Duodenal mucosa (tissue), 2 donors: Measurements from ENCODE around the gene ANO1.

Experiments
- H3K27ac ChIP-seq: one replicate; pipeline ENCODE4 v1.7.0; 2013; ENCODE audit warnings: low read depth, low read length
- H3K27me3 ChIP-seq, 2 donors: one replicate each; pipeline ENCODE4 v1.7.0; 2013; ENCODE audit warnings: low read length in 2 of 2, control low read depth in 1 of 2; ENCODE audit not compliant: insufficient read depth in 2 of 2, control insufficient read depth in 1 of 2
- H3K36me3 ChIP-seq, 2 donors: one replicate each; pipeline ENCODE4 v1.7.0; 2013; ENCODE audit warnings: low read length in 2 of 2, control low read depth in 1 of 2; ENCODE audit not compliant: insufficient read depth in 2 of 2, control insufficient read depth in 1 of 2
- H3K4me1 ChIP-seq, 2 donors: one replicate each; pipeline ENCODE4 v1.7.0; 2013; ENCODE audit warnings: low read length in 2 of 2, control low read depth in 1 of 2; ENCODE audit not compliant: insufficient read depth in 2 of 2, control insufficient read depth in 1 of 2
- H3K4me3 ChIP-seq, 2 donors: one replicate each; pipeline ENCODE4 v1.7.0; 2013; ENCODE audit warnings: low read length in 2 of 2, low read depth in 1 of 2
- H3K9ac ChIP-seq, 2 donors: one replicate each; pipeline ENCODE4 v1.7.0; 2013; ENCODE audit warnings: low read length in 2 of 2, low read depth in 1 of 2
- H3K9me3 ChIP-seq, 2 donors: one replicate each; pipeline ENCODE4 v1.7.0; 2013; ENCODE audit warnings: low read length in 2 of 2, control low read depth in 1 of 2; ENCODE audit not compliant: control insufficient read depth in 1 of 2

Gene ANO1

DNA sequence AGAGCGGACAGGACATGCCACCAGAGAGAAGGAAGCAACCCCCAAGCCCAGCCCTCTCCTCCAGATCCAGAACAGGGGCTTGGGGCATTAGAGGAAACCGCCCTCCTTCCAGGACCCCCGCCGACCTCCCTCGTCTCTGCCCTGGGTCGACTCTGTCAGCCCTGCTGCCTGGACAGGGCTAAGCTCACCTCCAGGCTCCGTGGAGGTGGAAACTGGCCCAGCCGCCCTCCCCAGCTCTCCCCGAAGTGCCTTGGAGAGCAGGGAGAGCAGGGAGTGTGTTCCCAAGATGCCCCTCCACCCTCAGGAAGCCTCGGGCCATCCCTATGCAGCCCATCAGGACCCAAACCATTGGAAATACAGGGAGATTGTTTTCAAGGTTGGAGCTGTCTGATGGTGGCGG is 26.8 kb downstream of the ANO1 start:
- Histone ChIP-seq H3K9ac (no peak overlapping the region), H3K27me3 (no peaks in the 10 kb centered on the region), H3K36me3 (no peaks in the 10 kb centered on the region), H3K9me3 (no peaks in the 10 kb centered on the region), H3K27ac (no peak overlapping the region), H3K4me3 (no peak overlapping the region), H3K4me1 (no peaks in the 10 kb centered on the region)

DNA sequence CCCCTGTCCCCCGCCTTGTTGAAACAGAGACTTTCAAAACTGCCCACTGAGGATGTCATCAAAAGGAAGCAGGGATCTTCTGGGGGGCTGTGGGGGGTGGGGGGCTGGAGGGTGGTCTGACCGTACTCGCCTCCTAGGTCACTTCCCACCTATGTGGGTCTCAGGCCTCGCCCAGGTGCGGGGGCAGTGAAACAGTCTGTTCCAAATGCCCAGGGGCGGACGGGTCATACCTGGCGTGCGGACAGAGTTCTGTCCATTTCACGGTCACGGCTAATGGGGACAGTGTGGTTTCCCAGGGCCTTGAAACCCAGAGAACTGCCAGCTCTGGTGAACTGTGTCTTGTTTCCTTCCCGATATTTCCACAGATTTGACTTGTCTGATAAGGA is 27.2 kb downstream of the ANO1 start:
- no peak overlapping the region for H3K27ac ChIP-seq

DNA sequence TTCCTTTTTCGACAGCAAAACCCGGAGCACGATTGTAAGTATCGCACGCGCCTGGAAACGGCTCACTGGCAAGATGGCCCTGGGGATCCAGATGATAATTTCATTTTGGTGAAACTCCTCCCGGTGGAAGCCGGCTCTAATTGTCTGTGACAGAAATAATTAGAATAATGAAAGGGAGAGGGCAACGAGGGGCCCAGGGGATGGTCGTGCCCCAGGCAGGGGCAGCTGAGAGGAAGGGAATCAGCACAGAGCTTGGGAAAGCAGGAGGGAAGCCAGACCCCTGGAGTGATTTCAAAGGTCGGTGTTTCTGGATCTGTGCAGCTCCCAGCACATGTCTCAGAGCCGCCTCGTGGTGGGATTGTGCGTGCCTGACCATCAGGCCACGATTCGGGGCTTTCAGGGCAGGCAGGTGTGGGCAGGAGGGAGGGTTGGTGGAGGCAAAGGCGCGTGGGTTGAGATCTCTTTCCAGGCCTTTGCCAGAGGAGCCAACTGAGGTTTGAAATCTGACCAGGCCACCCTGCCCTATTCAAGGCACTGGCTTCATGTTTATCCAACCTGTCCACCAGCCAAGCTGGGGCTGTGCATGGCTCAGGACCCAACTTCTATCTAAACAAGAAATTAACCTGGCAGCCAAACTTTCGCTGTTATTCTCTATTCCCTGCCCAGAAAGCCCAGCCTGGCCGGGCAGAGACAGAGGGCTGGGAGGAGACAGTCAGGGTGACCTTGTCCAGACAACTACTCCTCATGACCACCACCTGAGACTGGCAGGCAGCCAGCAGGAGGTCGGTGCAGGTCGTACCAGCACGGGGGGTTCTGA is 27.8 kb downstream of the ANO1 start:
- Histone ChIP-seq H3K4me1 (no peaks in the 10 kb centered on the region), H3K9ac (no peak overlapping the region), H3K4me3 (no peak overlapping the region), H3K27ac (no peak overlapping the region), H3K27me3 (no peaks in the 10 kb centered on the region), H3K36me3 (no peaks in the 10 kb centered on the region), H3K9me3 (no peaks in the 10 kb centered on the region)

More for the DNA sequence above, 27.2 kb downstream of the ANO1 start:
- H3K4me3 ChIP-seq = no peak overlapping the region
- H3K36me3 ChIP-seq = no peaks in the 10 kb centered on the region
- H3K4me1 ChIP-seq = no peaks in the 10 kb centered on the region
- no peak overlapping the region for H3K9ac ChIP-seq
- H3K27me3 ChIP-seq = no peaks in the 10 kb centered on the region
- H3K9me3 ChIP-seq = no peaks in the 10 kb centered on the region

DNA sequence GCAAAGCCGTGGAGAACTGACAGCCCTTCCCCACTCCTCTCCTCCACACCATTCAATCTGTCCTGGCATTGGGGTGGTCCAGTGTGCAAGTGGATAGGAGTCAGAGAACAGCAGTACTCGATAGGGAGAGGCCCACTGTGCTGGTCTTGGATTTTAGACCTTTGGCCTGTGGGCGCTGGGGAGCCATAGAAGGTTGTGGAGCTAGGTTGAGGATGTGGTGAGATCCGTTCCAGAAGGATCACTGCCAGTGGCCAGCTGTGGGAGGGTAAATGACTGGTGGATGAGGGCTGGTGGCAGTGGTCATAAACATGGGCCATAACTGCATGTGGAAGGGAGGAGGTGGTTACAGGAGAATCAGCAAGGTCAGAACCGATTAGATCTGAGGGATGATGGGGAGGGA is 28.6 kb downstream of the ANO1 start:
- H3K4me1 ChIP-seq = peaks cover 0 to 3% of the 10 kb centered on the region in 2 donors

DNA sequence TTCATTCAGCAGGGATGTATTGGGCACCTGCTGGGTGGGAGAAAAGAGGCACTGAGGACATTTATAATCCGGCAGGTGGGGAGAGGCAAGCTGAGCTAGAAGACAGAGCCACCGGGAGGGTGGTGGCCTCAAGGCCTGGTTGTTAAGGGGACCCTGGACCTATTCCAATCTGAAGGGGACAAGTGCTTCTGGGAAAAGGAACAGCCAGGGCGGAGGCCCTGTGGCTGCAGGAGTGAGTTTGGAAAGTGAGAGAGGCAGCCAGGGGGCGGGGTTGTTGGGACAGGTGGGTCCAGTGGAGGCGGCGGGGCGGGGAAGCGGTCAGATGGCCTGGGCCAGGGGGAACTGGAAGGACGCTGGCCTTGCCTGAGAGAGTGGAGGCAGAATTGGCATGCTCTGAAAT is 29.1 kb downstream of the ANO1 start:
- H3K36me3 ChIP-seq = no peaks in the 10 kb centered on the region
- no peak overlapping the region for H3K9ac ChIP-seq
- H3K4me3 ChIP-seq = no peak overlapping the region
- H3K9me3 ChIP-seq = no peaks in the 10 kb centered on the region
- no peak overlapping the region for H3K27ac ChIP-seq
- no peaks in the 10 kb centered on the region for H3K27me3 ChIP-seq
- peaks cover 0 to 3% of the 10 kb centered on the region in 2 donors for H3K4me1 ChIP-seq

More for the DNA sequence above, 28.6 kb downstream of the ANO1 start:
- Histone ChIP-seq H3K9me3 (no peaks in the 10 kb centered on the region), H3K27me3 (no peaks in the 10 kb centered on the region), H3K36me3 (no peaks in the 10 kb centered on the region), H3K27ac (no peak overlapping the region), H3K4me3 (no peak overlapping the region), H3K9ac (no peak overlapping the region)

DNA sequence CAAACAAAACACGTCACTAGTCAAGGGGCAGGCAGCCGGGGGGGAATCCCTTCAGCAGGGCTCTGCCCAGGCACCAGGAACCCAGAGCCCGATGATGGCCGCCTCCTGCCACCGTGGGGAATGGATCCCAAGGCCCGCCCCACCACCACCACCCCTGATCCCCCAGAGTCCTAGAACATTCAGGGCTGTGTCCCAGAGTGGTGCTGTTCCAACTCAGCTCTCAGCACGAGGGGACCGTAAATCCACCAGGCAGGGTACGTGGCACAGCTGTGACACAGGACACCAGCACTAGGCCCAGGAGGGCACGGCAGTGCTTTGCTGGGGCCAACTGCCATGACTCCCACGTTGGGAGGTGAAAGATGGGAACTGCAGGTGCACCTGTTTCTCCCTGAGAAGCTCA is 29.6 kb downstream of the ANO1 start:
- no peaks in the 10 kb centered on the region for H3K36me3 ChIP-seq
- no peaks in the 10 kb centered on the region for H3K9me3 ChIP-seq
- no peak overlapping the region for H3K9ac ChIP-seq
- no peak overlapping the region for H3K4me3 ChIP-seq
- H3K27ac ChIP-seq = no peak overlapping the region
- H3K4me1 ChIP-seq = peaks cover 0 to 3% of the 10 kb centered on the region in 2 donors
- no peaks in the 10 kb centered on the region for H3K27me3 ChIP-seq

DNA sequence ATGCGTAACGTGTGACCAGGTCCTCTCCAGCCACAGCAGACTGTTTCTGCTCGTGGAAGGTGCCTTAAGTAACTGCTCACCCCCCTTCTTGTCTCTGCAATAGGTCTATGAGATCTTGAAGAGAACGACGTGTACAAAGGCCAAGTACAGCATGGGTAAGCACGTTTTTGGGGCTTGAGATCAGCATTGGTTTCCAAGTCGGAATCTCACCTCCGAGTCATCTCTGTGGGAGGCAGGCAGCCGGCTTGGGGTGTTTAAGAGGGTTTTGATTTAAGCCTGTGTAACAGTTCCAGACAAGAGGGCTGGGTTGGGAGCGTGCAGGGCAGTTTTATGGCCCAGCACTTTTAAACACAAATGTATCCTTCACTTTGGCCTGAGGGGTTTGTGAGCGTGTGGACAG is 30.1 kb downstream of the ANO1 start:
- Histone ChIP-seq H3K4me3 (no peak overlapping the region), H3K27me3 (no peaks in the 10 kb centered on the region), H3K9me3 (no peaks in the 10 kb centered on the region), H3K36me3 (no peaks in the 10 kb centered on the region), H3K4me1 (peaks cover 0 to 3% of the 10 kb centered on the region in 2 donors), H3K27ac (no peak overlapping the region), H3K9ac (no peak overlapping the region)

DNA sequence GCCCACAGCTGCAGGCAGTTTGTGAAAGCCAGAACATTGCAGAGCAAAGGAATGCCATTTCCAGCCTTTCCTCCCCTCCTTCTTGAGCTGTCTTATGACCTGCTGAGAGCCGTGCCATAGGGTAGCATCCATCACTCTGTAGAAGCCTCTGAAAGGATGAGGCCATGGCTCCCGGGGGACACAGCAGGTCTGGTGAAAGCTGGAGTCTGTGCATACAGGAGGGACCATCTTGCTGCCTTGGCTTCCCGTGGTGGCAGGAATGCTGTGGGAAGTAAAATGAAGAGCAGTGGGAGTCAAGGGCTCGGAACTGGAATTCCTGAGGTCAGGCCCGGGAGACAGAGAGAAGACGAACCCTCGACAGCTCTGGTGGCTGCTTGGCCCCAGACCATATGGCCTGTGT is 30.9 kb downstream of the ANO1 start:
- H3K4me1 ChIP-seq = peaks cover 0 to 3% of the 10 kb centered on the region in 2 donors
- H3K36me3 ChIP-seq = no peaks in the 10 kb centered on the region
- no peak overlapping the region for H3K27ac ChIP-seq
- no peak overlapping the region for H3K9ac ChIP-seq
- no peak overlapping the region for H3K4me3 ChIP-seq
- H3K9me3 ChIP-seq = no peaks in the 10 kb centered on the region
- no peaks in the 10 kb centered on the region for H3K27me3 ChIP-seq

DNA sequence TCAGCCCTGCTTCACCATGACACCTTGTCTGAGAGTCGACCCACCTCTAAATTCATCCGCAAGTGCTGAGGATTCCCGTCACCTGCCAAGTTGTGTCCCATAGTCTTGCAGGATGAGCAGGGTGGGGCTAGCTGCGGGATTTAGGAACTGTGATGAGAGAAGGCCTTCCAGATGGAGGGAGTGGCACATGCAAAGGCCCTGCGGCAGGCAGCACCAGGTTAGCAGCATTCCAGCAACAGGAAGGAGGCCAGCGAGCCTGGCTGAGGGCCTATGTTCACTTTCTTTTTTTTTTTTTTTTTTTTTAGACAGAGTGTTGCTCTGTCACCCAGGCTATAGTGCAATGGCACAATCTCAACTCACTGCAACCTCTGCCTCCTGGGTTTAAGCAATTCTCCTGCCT is 31.8 kb downstream of the ANO1 start:
- Histone ChIP-seq H3K4me3 (no peak overlapping the region), H3K9ac (no peak overlapping the region), H3K4me1 (peaks cover 0 to 3% of the 10 kb centered on the region in 2 donors), H3K27ac (no peak overlapping the region), H3K9me3 (no peaks in the 10 kb centered on the region), H3K27me3 (no peaks in the 10 kb centered on the region), H3K36me3 (no peaks in the 10 kb centered on the region)

DNA sequence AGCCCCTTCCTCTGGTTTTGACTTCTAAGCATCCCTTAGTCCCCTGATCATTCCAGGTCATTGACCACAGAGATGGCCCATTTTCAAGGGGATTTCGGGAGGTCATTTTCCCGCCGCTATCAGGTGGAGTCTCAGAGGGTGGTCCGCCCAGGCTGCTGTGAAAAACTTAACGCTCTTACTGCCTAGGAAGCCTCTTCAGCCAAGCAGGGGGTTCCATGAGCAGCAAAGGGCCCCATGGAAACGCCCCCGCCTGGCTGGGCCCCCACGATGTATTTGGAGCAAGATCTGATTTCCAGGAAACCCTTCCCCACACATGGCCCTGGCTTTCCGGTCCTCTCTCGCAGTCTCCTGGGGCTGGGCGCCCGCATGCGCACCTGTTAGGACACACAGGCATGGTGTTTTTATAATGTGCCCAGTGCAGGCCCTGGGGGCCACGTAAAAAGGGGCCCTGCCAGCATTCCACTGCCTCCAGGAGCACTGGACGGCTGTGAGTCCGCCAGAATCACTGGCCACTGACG is 32.5 kb downstream of the ANO1 start:
- Histone ChIP-seq H3K9ac (no peak overlapping the region), H3K36me3 (no peaks in the 10 kb centered on the region), H3K4me3 (no peak overlapping the region), H3K4me1 (peaks cover 0 to 3% of the 10 kb centered on the region in 2 donors), H3K27me3 (no peaks in the 10 kb centered on the region), H3K9me3 (no peaks in the 10 kb centered on the region), H3K27ac (no peak overlapping the region)
